ENCODE measurements around the gene MIPOL1. TPM values are rescaled to one million over a fixed set of nuclear protein-coding genes. Genes with fewer than 3 reads are reported as not detected.

The MIPOL1 gene
- total RNA-seq, 1 experiment from 2014 or later: 13.1 TPM

DNA sequence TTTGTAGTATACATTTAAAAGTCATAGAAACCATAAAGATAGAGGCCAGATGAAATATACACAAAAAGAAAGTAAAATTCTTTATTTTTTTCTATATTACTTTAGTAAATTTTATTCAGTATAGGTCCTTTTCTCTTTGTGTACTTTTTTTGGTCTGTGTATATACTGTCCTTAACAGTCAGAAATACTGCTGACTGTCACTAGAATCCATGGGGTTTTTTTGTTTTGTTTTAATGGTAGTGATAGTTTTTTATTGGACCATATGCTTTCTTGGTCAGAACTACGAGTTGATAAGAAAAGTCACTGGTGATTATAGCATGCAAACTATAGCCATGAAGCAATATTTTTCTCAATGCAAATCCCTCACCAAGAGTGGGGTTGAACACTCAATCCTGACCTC, 231.9 kb downstream of the MIPOL1 start:
- no peak for TF ChIP-seq EZH2 (IDR thresholded peaks at IDR 0.05; ENCODE audit: low read depth)
- TF ChIP-seq, protein P1, sequence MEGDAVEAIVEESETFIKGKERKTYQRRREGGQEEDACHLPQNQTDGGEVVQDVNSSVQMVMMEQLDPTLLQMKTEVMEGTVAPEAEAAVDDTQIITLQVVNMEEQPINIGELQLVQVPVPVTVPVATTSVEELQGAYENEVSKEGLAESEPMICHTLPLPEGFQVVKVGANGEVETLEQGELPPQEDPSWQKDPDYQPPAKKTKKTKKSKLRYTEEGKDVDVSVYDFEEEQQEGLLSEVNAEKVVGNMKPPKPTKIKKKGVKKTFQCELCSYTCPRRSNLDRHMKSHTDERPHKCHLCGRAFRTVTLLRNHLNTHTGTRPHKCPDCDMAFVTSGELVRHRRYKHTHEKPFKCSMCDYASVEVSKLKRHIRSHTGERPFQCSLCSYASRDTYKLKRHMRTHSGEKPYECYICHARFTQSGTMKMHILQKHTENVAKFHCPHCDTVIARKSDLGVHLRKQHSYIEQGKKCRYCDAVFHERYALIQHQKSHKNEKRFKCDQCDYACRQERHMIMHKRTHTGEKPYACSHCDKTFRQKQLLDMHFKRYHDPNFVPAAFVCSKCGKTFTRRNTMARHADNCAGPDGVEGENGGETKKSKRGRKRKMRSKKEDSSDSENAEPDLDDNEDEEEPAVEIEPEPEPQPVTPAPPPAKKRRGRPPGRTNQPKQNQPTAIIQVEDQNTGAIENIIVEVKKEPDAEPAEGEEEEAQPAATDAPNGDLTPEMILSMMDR (conservative IDR thresholded peaks at IDR 0.05): no peak
- POLR2A ChIA-PET (ENCODE audit: unreplicated experiment): no interaction called here
- DNase-seq: no peak
- Histone ChIP-seq H3K36me3 (ENCODE audit: low read depth) (no peaks in the 10 kb centered on the region), H3K4me2 (peak overlapping the region; percentile 58), H3F3A (ENCODE audit: insufficient read depth, low read depth) (peaks cover 10% of the 10 kb centered on the region; the same call in 1 of the 2 replicates), H3K79me2 (ENCODE audit: low read depth) (no peaks in the 10 kb centered on the region), H3K9me2 (ENCODE audit: insufficient read depth) (no peaks in the 10 kb centered on the region), H3K9me3 (ENCODE audit: insufficient read depth, low read depth) (no peaks in the 10 kb centered on the region), H3K27me3 (ENCODE audit: insufficient read depth, low read depth) (no peaks in the 10 kb centered on the region), H4K20me1 (ENCODE audit: insufficient read depth) (no peaks in the 10 kb centered on the region), H2AFZ (no peak overlapping the region), H3K4me3 (no peak overlapping the region), H3K27ac (peak overlapping the region; percentile 89), H3K4me1 (replicated peaks; ENCODE audit: insufficient read depth) (peaks cover 23% of the 10 kb centered on the region)
- intact Hi-C loops (cut with micrococcal nuclease; ENCODE audit: unreplicated experiment): no loop called here
- no TSS peak for BruUV-seq (replicated peaks)
- CTCF ChIA-PET: no interaction called here

DNA sequence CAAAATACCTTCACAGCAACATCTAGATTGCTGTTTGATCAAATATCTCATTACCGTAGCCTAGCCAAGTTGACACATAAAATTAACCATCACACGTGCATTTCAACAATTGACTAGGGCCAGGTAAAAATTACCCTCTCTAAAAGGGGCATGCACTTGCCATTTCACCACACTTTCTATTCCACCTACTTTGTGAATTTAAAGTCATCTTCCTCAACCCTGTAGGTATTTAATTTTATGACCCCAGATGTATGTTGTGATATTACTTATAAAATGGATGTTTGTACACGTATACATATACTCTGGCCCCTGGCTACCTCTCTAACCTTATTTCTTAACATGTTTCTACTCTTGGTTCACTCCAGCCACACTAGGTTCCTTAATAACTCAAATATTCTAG, 237.1 kb downstream of the MIPOL1 start:
- ChIA-PET POLR2A (ENCODE audit: unreplicated experiment) (no interaction called here), CTCF (no interaction called here)
- BruUV-seq (replicated peaks): no TSS peak
- H2AFZ ChIP-seq: no peak overlapping the region
- H3K9me2 ChIP-seq (ENCODE audit: insufficient read depth): no peaks in the 10 kb centered on the region
- no peaks in the 10 kb centered on the region for H3F3A ChIP-seq (ENCODE audit: insufficient read depth, low read depth)
- TF ChIP-seq EZH2 (IDR thresholded peaks at IDR 0.05; ENCODE audit: low read depth): no peak
- TF ChIP-seq, protein P1 (conservative IDR thresholded peaks at IDR 0.05): no peak
- no peak overlapping the region for H3K27ac ChIP-seq
- peaks cover 3% of the 10 kb centered on the region; the same call in 1 of the 2 replicates for H3K4me1 ChIP-seq (replicated peaks; ENCODE audit: insufficient read depth)
- no peaks in the 10 kb centered on the region for H3K27me3 ChIP-seq (ENCODE audit: insufficient read depth, low read depth)
- no peak overlapping the region for H3K4me2 ChIP-seq
- H3K79me2 ChIP-seq (ENCODE audit: low read depth): no peaks in the 10 kb centered on the region
- H3K4me3 ChIP-seq: no peak overlapping the region
- intact Hi-C loops (cut with micrococcal nuclease; ENCODE audit: unreplicated experiment): no loop called here
- H3K36me3 ChIP-seq (ENCODE audit: low read depth): no peaks in the 10 kb centered on the region
- H4K20me1 ChIP-seq (ENCODE audit: insufficient read depth): no peaks in the 10 kb centered on the region
- no peaks in the 10 kb centered on the region for H3K9me3 ChIP-seq (ENCODE audit: insufficient read depth, low read depth)
- no peak for DNase-seq

DNA sequence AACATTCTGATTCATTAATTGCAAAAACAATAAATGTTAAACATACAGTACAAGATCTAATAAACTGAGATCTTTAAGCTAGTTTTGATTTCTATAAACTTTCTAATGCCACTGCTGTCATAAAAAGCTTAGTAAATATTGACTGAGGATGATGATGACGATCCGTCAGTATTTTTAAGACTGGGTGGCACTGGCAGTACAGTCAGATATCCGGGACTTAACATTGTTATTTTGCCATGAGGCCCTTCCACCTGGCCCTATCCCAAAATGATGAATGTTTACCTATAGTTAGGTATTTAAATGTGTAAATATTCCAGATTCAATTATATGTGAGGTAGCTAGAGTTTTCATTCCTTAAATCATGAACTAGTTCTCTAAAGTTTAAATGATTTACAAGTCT, 238.8 kb downstream of the MIPOL1 start:
- H3K4me1 ChIP-seq (replicated peaks; ENCODE audit: insufficient read depth): no peaks in the 10 kb centered on the region
- ChIA-PET POLR2A (ENCODE audit: unreplicated experiment) (no interaction called here), CTCF (no interaction called here)
- TF ChIP-seq, protein P1 (conservative IDR thresholded peaks at IDR 0.05): no peak
- TF ChIP-seq EZH2 (IDR thresholded peaks at IDR 0.05; ENCODE audit: low read depth): no peak
- H3K27ac ChIP-seq: no peak overlapping the region
- H3K36me3 ChIP-seq (ENCODE audit: low read depth): no peaks in the 10 kb centered on the region
- no peaks in the 10 kb centered on the region for H3K27me3 ChIP-seq (ENCODE audit: insufficient read depth, low read depth)
- no peak overlapping the region for H3K4me2 ChIP-seq
- peak overlapping the region; percentile 22; the same call in 1 of the 2 replicates for H2AFZ ChIP-seq
- intact Hi-C loops (cut with micrococcal nuclease; ENCODE audit: unreplicated experiment): no loop called here
- H3K4me3 ChIP-seq: no peak overlapping the region
- DNase-seq: no peak
- no peaks in the 10 kb centered on the region for H3K9me3 ChIP-seq (ENCODE audit: insufficient read depth, low read depth)
- H4K20me1 ChIP-seq (ENCODE audit: insufficient read depth): no peaks in the 10 kb centered on the region
- H3F3A ChIP-seq (ENCODE audit: insufficient read depth, low read depth): no peaks in the 10 kb centered on the region
- no TSS peak for BruUV-seq (replicated peaks)
- H3K9me2 ChIP-seq (ENCODE audit: insufficient read depth): no peaks in the 10 kb centered on the region
- H3K79me2 ChIP-seq (ENCODE audit: low read depth): no peaks in the 10 kb centered on the region
